ENCODE data around the gene LIPJ.

LIPJ gene

GRCh38 chr10:88608052-88608732 is 21.6 kb downstream of the LIPJ start:
- DNase-seq, result no peak

- no peak for DNase-seq
Observed at GRCh38 chr10:88608780-88609179, 22.2 kb downstream of the LIPJ start.

GRCh38 chr10:88616250-88616977 is 29.9 kb downstream of the LIPJ start:
- DNase-seq, result no peak

GRCh38 chr10:88617772-88618300 is 31.3 kb downstream of the LIPJ start:
- DNase-seq, result no peak

GRCh38 chr10:88618496-88618895 is 31.9 kb downstream of the LIPJ start:
- DNase-seq, result no peak

- DNase-seq, result no peak
Observed at GRCh38 chr10:88620441-88620840, 33.9 kb downstream of the LIPJ start.

GRCh38 chr10:88623835-88624234 is 37.3 kb downstream of the LIPJ start:
- no peak for DNase-seq

GRCh38 chr10:88624840-88625239 is 38.3 kb downstream of the LIPJ start:
- no peak for DNase-seq

- no peak for DNase-seq
Observed at GRCh38 chr10:88640186-88640585, 53.6 kb downstream of the LIPJ start.

- DNase-seq, result no peak
Observed at GRCh38 chr10:88642209-88642608, 55.6 kb downstream of the LIPJ start.

GRCh38 chr10:88642963-88643362 is 56.4 kb downstream of the LIPJ start:
- no peak for DNase-seq

- DNase-seq, result no peak
Observed at GRCh38 chr10:88647061-88647615, 60.6 kb downstream of the LIPJ start.

GRCh38 chr10:88651101-88651551 is 64.6 kb downstream of the LIPJ start:
- no peak for DNase-seq

GRCh38 chr10:88652616-88653015 is 66.1 kb downstream of the LIPJ start:
- no peak for DNase-seq
